Measurements from ENCODE around the gene KBTBD3.

GRCh38 chr11:106091480-106092123, 14.5 kb upstream of the KBTBD3 start:
- TF ChIP-seq CTCF (IDR thresholded peaks at IDR 0.05; ENCODE audit: low read length) (no peak), EZH2 (IDR thresholded peaks at IDR 0.05; ENCODE audit: borderline replicate concordance, low read length) (no peak)

All from OCI-LY1 (cell line).